HG03103 (cell line): Measurements from ENCODE around the gene BAHD1.

ENCODE experiments used
- ATAC-seq: cut with Tn5 transposase; IDR thresholded peaks from one replicate; pipeline ENCODE4 v1.9.1; 2021; ENCODE audit warnings: low read depth; ENCODE audit not compliant: unreplicated experiment

The BAHD1 gene

GRCh38 chr15:40489274-40490175 is 48.8 kb downstream of the BAHD1 start:
- ATAC-seq = no peak

- ATAC-seq = no peak
Measured at GRCh38 chr15:40493089-40493840, 52.5 kb downstream of the BAHD1 start.

- no peak for ATAC-seq
Measured at GRCh38 chr15:40495516-40495915, 54.8 kb downstream of the BAHD1 start.

- no peak for ATAC-seq
Measured at GRCh38 chr15:40498418-40498817, 57.7 kb downstream of the BAHD1 start.

GRCh38 chr15:40498891-40499290 is 58.1 kb downstream of the BAHD1 start:
- ATAC-seq = no peak

GRCh38 chr15:40499931-40500330 is 59.2 kb downstream of the BAHD1 start:
- ATAC-seq = no peak

GRCh38 chr15:40500568-40501330 is 60.0 kb downstream of the BAHD1 start:
- no peak for ATAC-seq

GRCh38 chr15:40501487-40501886 is 60.7 kb downstream of the BAHD1 start:
- no peak for ATAC-seq

- no peak for ATAC-seq
Measured at GRCh38 chr15:40506964-40507571, 66.3 kb downstream of the BAHD1 start.

- no peak for ATAC-seq
Measured at GRCh38 chr15:40508216-40508615, 67.5 kb downstream of the BAHD1 start.

GRCh38 chr15:40510201-40510600 is 69.4 kb downstream of the BAHD1 start:
- no peak for ATAC-seq

- ATAC-seq = no peak
Measured at GRCh38 chr15:40511093-40511471, 70.3 kb downstream of the BAHD1 start.

GRCh38 chr15:40511472-40512133 is 70.8 kb downstream of the BAHD1 start:
- no peak for ATAC-seq

- ATAC-seq = no peak
Measured at GRCh38 chr15:40512440-40512839, 71.7 kb downstream of the BAHD1 start.

- no peak for ATAC-seq
Measured at GRCh38 chr15:40513609-40514008, 72.9 kb downstream of the BAHD1 start.

GRCh38 chr15:40516322-40516721 is 75.6 kb downstream of the BAHD1 start:
- ATAC-seq = no peak
